Caco-2 (cell line): Measurements from ENCODE around the gene RPS6KC1. TPM values are rescaled to one million over a fixed set of nuclear protein-coding genes. Genes with fewer than 3 reads are reported as not detected.
"Not testable (repeated sequence)": the region's sequence is repeated elsewhere in the genome, so short reads cannot be mapped to it uniquely, and the experiment has no call there.

ENCODE experiments used
- BruUV-seq: library from RNA; stranded (reverse); fragments of 400-500 nt; replicated peaks from 2 replicates; lab custom pipeline; 2021; lab: Mats Ljungman, UMichigan
- CTCF ChIA-PET: fragments of 300-600 bp; sonication (Branson Sonifier 250); formaldehyde crosslinking; loops from one replicate; lab custom pipeline; 2022; ENCODE audit warnings: antibody characterized with exemption; lab: Charles Lee
- POLR2A ChIA-PET: fragments of 300-600 bp; sonication (Branson Sonifier 250); formaldehyde crosslinking; loops from one replicate; lab custom pipeline; 2022; ENCODE audit warnings: antibody characterized with exemption; lab: Charles Lee
- DNase-seq, 2 experiments: peaks; one replicate each; pipeline versions ENCODE4 v3.0.0 to v3.0.0-alpha.2; 2020 to 2022
- H3K27me3 ChIP-seq: replicated peaks from 2 replicates; pipeline ENCODE4 v1.6.0; 2011; ENCODE audit warnings: low read length; ENCODE audit not compliant: control insufficient read depth, insufficient read depth
- H3K36me3 ChIP-seq: 2 replicates; pipeline ENCODE4 v1.5.1; 2011; ENCODE audit warnings: low read length; ENCODE audit not compliant: control insufficient read depth, insufficient read depth
- H3K4me1 ChIP-seq: fragments of 250-450 bp; sonication (Bioruptor Pico); 2 replicates; pipeline ENCODE4 v1.5.1; 2020; ENCODE audit warnings: mild to moderate bottlenecking
- H3K4me3 ChIP-seq: 2 replicates; pipeline ENCODE4 v1.5.1; 2011; ENCODE audit warnings: low read depth, mild to moderate bottlenecking, control low read depth, low read length
- H3K9me3 ChIP-seq: fragments of 250-450 bp; sonication (Bioruptor Pico); 2 replicates; pipeline ENCODE4 v1.5.1; 2020; ENCODE audit warnings: mild to moderate bottlenecking, moderate library complexity
- H3K27ac Mint-ChIP-seq: one replicate; pipeline ENCODE4 v1.8.0; 2022; ENCODE audit warnings: mixed read lengths; ENCODE audit not compliant: unreplicated experiment
- H3K27me3 Mint-ChIP-seq: one replicate; pipeline ENCODE4 v1.8.0; 2022; ENCODE audit warnings: mixed read lengths; ENCODE audit not compliant: insufficient read depth, unreplicated experiment
- H3K36me3 Mint-ChIP-seq: one replicate; pipeline ENCODE4 v1.8.0; 2022; ENCODE audit warnings: mild to moderate bottlenecking, mixed read lengths; ENCODE audit not compliant: insufficient read depth, unreplicated experiment
- H3K4me1 Mint-ChIP-seq: one replicate; pipeline ENCODE4 v1.8.0; 2022; ENCODE audit warnings: low read depth, mixed read lengths; ENCODE audit not compliant: unreplicated experiment
- H3K4me3 Mint-ChIP-seq: one replicate; pipeline ENCODE4 v1.8.0; 2022; ENCODE audit warnings: mild to moderate bottlenecking, moderate library complexity, mixed read lengths; ENCODE audit not compliant: unreplicated experiment
- H3K9me3 Mint-ChIP-seq: one replicate; pipeline ENCODE4 v1.8.0; 2022; ENCODE audit warnings: mixed read lengths; ENCODE audit not compliant: unreplicated experiment
- CTCF ChIP-seq, 2 experiments: fragments of 200-600 bp in 1 of 2; IDR thresholded peaks; 1 replicate in 1 of 2; 2 replicates in 1 of 2; pipeline versions ENCODE4 v1.5.1 to v1.8.0; 2011 to 2022; ENCODE audit warnings: antibody characterized with exemption in 1 of 2, control low read depth in 1 of 2, inconsistent platforms in 1 of 2, low read depth in 1 of 2, low read length in 1 of 2, mild to moderate bottlenecking in 1 of 2, moderate library complexity in 1 of 2; ENCODE audit not compliant: insufficient read depth in 1 of 2, severe bottlenecking in 1 of 2, unreplicated experiment in 1 of 2
- intact Hi-C: fragments of 100-400 bp; cut with micrococcal nuclease; formaldehyde crosslinking; loops from one replicate; pipeline ENCODE4 v1.10.0; 2022; ENCODE audit not compliant: unreplicated experiment
- total RNA-seq: library from RNA; stranded (reverse); gene quantifications from 2 replicates; pipeline ENCODE4 v1.2.3, GENCODE V29; 2022

The RPS6KC1 gene
- total RNA-seq, 1 experiment from 2014 or later, result 16.4 TPM

- BruUV-seq, result no TSS peak
- intact Hi-C loops, result no loop called here
- CTCF ChIA-PET, result no interaction called here
Measured at GRCh38 chr1:213200630-213201029, 149.6 kb downstream of the RPS6KC1 start.

GRCh38 chr1:213201380-213202155 lies 150.5 kb downstream of the RPS6KC1 start:
- no peaks in the 10 kb centered on the region for H3K4me1 ChIP-seq
- no peak for TF ChIP-seq CTCF (IDR thresholded peaks at IDR 0.05; ENCODE audit: insufficient read depth in 1 of 2, low read depth in 1 of 2, low read length in 1 of 2, severe bottlenecking in 1 of 2, unreplicated experiment in 1 of 2)
- Mint-ChIP-seq H3K4me1 (peaks cover under 1% of the 10 kb centered on the region), H3K36me3 (no peaks in the 10 kb centered on the region), H3K27ac (no peak overlapping the region), H3K27me3 (no peaks in the 10 kb centered on the region), H3K4me3 (no peak overlapping the region), H3K9me3 (peaks cover 12% of the 10 kb centered on the region)
- no peak for DNase-seq
- ChIA-PET CTCF (no interaction called here), POLR2A (no interaction called here)
- no peak overlapping the region for H3K4me3 ChIP-seq
- no peaks in the 10 kb centered on the region for H3K36me3 ChIP-seq
- no peaks in the 10 kb centered on the region for H3K9me3 ChIP-seq
- no TSS peak for BruUV-seq
- intact Hi-C loops, result no loop called here
- no peaks in the 10 kb centered on the region for H3K27me3 ChIP-seq

More at GRCh38 chr1:213200630-213201029, 149.6 kb downstream of the RPS6KC1 start:
- H3K27me3 ChIP-seq, result no peaks in the 10 kb centered on the region
- H3K9me3 Mint-ChIP-seq, result peaks cover 20% of the 10 kb centered on the region
- TF ChIP-seq CTCF (IDR thresholded peaks at IDR 0.05; ENCODE audit: insufficient read depth in 1 of 2, low read depth in 1 of 2, low read length in 1 of 2, severe bottlenecking in 1 of 2, unreplicated experiment in 1 of 2), result no peak
- no peak for DNase-seq
- H3K9me3 ChIP-seq, result no peaks in the 10 kb centered on the region
- H3K27ac Mint-ChIP-seq, result no peak overlapping the region
- no peaks in the 10 kb centered on the region for H3K36me3 Mint-ChIP-seq
- no peak overlapping the region for H3K4me3 Mint-ChIP-seq
- POLR2A ChIA-PET, result no interaction called here
- no peaks in the 10 kb centered on the region for H3K36me3 ChIP-seq
- peaks cover 7% of the 10 kb centered on the region for H3K4me1 Mint-ChIP-seq
- no peaks in the 10 kb centered on the region for H3K4me1 ChIP-seq
- no peaks in the 10 kb centered on the region for H3K27me3 Mint-ChIP-seq
- no peak overlapping the region for H3K4me3 ChIP-seq

- Mint-ChIP-seq H3K4me3 (no peak overlapping the region), H3K36me3 (peaks cover 24% of the 10 kb centered on the region), H3K27ac (no peak overlapping the region), H3K27me3 (no peaks in the 10 kb centered on the region), H3K9me3 (peaks cover 28% of the 10 kb centered on the region), H3K4me1 (no peaks in the 10 kb centered on the region)
- no TSS peak for BruUV-seq
- no peaks in the 10 kb centered on the region for H3K27me3 ChIP-seq
- ChIA-PET POLR2A (no interaction called here), CTCF (no interaction called here)
- intact Hi-C loops, result no loop called here
- no peaks in the 10 kb centered on the region for H3K36me3 ChIP-seq
- H3K4me3 ChIP-seq, result no peak overlapping the region
- no peaks in the 10 kb centered on the region for H3K4me1 ChIP-seq
- H3K9me3 ChIP-seq, result no peaks in the 10 kb centered on the region
- no peak for DNase-seq
- TF ChIP-seq CTCF (IDR thresholded peaks at IDR 0.05; ENCODE audit: insufficient read depth in 1 of 2, low read depth in 1 of 2, low read length in 1 of 2, severe bottlenecking in 1 of 2, unreplicated experiment in 1 of 2), result no peak
Measured at GRCh38 chr1:213211201-213211600, 160.2 kb downstream of the RPS6KC1 start.

- H3K4me3 ChIP-seq, POLR2A ChIA-PET, H3K4me1 Mint-ChIP-seq, intact Hi-C loops, H3K9me3 ChIP-seq, H3K27ac Mint-ChIP-seq, H3K27me3 Mint-ChIP-seq, H3K27me3 ChIP-seq, DNase-seq, H3K9me3 Mint-ChIP-seq, CTCF ChIA-PET, H3K4me3 Mint-ChIP-seq, H3K36me3 ChIP-seq, BruUV-seq, H3K4me1 ChIP-seq: not testable (repeated sequence)
- H3K36me3 Mint-ChIP-seq, result peaks cover 19% of the 10 kb centered on the region
Measured at GRCh38 chr1:213219076-213219475, 168.0 kb downstream of the RPS6KC1 start.
